ENCODE measurements around the gene SMC1A.
"Not testable (repeated sequence)": the region's sequence is repeated elsewhere in the genome, so short reads cannot be mapped to it uniquely, and the experiment has no call there.

SMC1A gene

DNA sequence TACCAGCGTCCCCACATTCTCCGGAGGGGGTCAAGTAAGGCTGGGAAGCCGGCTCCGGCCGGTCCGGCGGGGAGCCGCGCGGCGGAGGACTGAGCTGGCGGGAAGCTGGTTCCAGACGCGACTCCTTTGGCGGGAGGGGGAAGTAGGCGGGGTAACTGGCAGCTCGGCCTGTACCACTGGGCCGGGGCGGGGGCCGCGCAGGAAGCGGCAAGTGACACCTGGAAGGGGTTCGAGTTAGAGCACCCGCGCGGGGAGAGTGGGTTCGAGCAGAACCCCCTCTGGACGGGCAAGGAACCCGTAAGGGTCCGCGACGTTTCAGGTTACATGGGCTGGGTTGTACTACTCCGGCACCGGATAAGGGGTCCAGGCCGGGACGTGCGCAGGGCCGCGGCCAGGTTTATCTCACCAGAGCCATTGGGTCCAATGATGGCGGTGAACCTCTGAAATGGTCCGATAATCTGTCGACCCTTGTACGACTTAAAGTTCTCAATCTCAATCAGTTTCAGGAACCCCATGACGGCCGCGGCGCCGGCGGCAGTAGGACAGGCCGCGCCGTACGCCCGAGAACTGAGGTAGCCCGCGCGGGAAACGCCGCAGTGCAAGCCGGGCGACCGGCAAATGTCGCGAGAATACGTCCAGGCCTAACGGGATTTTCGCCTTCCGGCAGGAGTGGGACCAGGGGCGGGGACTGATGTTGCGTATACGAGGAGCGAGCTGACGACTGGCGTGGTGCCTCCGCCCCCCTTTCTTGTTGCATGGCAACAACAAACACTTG is at the start of gene SMC1A:
Gene SMC1A, minus strand, starts transcription at position 569 of the 775 bp plus-strand sequence. Its CDS starts 54 bp downstream, at position 515.
- DNase-seq (ENCODE audit: low read depth): peak; percentile 96

GRCh38 chrX:53471346-53471745 is 48.9 kb upstream of the SMC1A start:
- DNase-seq (ENCODE audit: low read depth): no peak

DNA sequence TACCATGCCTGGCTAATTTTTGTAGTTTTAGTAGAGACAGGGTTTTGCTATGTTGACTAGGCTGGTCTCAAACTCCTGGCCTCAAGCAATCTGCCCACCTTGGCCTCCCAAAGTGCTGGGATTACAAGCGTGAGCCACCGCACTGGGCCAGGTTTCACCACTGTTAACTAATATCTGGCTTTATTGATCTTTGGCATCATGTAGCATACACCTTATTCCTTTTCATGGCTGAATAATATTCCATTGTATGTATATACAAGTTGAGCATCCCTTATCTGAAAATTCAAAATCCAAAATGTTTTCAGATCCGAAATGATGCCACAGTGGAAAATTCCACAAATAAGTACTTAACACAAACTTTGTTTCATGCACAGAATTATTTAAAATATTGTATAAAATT is 46.2 kb upstream of the SMC1A start:
- not testable (repeated sequence) for DNase-seq (ENCODE audit: low read depth)

GRCh38 chrX:53458082-53458481 is 35.6 kb upstream of the SMC1A start:
- no peak for DNase-seq (ENCODE audit: low read depth)

GRCh38 chrX:53456254-53456653 is 33.8 kb upstream of the SMC1A start:
- DNase-seq (ENCODE audit: low read depth): no peak

DNA sequence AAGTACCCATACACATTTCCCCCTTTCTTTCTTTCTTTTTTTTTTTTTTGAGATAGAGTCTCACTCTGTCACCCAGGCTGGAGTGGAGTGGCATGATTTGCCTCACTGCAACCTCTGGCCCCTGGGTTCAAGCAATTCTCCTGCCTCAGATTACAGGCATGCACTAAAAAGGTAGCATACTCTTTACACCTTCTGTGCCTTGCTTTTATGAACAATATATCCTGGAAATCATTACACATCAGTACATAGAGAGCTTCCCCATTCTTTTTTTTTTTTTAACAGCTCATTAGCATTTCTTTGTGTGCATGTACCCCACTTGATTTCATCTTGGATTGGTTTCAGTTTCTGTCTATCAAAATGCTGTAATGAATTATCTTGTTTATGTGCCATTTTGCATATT is 30.4 kb upstream of the SMC1A start:
- DNase-seq (ENCODE audit: low read depth): no peak

- DNase-seq (ENCODE audit: low read depth): no peak
These were observed 27.2 kb upstream of the SMC1A start for GRCh38 chrX:53449632-53450031.

- DNase-seq (ENCODE audit: low read depth): no peak
These were observed 25.0 kb upstream of the SMC1A start for GRCh38 chrX:53447441-53447840.

GRCh38 chrX:53445977-53446376 is 23.5 kb upstream of the SMC1A start:
- no peak for DNase-seq (ENCODE audit: low read depth)

GRCh38 chrX:53442322-53442631 is 19.8 kb upstream of the SMC1A start:
- no peak for DNase-seq (ENCODE audit: low read depth)

GRCh38 chrX:53441531-53442321 is 19.3 kb upstream of the SMC1A start:
- peak; percentile 61 for DNase-seq (ENCODE audit: low read depth)

DNA sequence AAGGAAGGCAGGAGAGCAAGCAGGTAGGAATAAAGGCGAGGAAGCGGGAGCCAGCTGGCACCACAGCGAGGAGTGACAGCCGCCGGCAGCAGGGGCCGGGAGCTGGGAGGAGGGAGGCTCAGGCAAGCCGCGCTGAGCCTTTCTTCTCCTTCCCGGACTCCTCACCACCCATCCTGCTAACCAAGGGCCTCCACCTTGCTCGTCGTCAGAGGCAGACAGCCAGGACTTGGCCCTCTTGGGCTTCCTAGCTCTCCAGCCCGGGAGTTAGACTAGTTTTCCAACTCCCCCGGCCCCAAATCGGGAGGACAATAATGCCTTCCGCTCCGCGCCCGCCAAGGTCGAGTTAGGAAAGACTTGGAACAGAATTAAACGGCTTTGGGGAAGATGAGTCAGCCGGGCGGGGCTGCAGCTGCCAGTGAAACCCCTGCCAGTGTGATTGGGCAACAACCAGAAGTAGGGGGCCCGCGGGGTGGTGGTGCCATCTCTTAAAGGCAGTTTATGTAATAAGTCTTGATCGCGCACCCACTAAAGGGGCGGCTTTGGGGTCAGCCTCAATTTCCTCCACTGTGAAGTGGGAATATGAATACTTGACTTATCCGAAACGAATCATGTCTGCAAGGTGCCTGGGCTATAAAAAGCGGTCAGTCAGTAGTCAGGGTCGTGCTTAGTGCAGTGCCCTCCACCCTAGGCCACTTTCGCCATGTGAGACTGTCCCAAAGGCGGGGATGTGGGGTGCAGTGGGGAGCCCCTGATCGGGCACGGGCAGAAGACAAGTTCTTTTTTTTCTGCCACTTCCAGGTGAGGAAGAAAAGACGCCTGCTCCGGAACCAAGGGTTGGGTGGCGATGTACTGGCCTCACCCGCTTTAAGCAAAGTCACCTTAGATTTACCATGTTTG is 18.4 kb upstream of the SMC1A start:
- DNase-seq (ENCODE audit: low read depth): no peak

DNA sequence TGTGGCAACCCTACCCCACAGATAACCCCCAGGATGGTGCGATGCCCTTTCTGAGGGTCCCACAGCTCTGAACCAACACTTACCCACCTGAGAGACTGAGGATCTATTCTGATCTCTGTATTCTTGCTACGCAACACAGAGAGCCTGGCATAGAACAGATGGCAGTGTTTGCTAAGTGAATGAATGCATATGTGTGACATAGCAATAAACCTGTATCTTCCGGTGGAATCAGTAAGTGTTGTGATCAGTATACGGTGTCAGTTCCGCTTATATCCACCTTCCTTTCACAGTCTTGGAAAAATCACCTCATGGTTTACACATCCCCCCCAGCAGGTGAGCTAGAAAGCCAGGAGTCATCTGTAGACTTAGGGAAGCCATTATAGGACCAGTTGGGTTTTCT is 17.6 kb upstream of the SMC1A start:
- no peak for DNase-seq (ENCODE audit: low read depth)

- no peak for DNase-seq (ENCODE audit: low read depth)
These were observed 16.4 kb upstream of the SMC1A start for GRCh38 chrX:53438832-53439230.

GRCh38 chrX:53438174-53438831 is 15.8 kb upstream of the SMC1A start:
- no peak for DNase-seq (ENCODE audit: low read depth)

- no peak for DNase-seq (ENCODE audit: low read depth)
These were observed 14.8 kb upstream of the SMC1A start for GRCh38 chrX:53437206-53437605.

- DNase-seq (ENCODE audit: low read depth): no peak
These were observed 13.5 kb upstream of the SMC1A start for GRCh38 chrX:53435997-53436396.

DNA sequence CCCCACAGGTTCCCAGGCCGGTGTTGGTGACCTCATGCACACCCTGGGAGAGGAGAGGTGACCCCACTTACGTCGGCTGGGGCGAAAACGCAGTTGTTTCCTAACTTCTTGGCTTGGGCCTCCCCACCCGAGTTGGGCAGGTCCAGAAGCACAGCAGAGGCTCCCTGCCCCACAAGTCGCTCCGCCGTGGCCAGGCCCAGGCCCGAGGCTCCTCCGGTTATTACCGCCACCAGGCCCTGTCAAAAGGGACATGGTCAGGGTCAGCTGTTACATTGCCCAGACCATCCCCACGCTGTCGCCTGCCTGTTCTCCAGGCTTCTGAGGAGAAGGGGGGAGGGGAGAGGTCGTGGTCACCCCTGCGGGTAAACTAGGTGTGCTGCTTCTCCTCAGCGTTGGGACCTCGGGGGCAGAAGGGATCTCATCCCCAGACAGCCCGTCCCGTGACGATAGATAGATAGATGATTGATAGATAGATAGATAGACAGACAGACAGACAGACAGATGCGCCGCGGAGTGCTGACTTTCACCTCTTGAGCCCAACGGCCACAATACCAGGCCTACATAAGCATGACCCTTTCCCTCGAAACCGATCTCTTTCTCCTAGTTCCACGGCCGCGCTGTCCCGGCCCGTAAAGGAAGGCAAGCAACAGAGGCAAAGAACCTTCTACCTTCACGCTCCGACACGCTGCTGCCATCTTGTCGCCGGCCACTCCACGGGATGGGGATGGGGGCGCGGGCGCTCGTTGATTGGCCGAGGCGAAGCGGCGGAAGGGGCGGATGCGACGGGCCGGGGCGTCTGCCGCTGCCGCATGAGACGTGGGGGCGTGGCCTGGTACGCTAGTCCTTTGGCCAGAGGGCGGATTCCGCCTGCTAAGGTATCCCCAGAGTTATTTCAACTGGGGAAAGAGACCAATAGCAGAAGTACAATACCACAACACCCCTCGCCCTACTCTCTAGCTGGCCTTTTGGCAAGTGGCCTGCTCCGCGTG is 11.5 kb upstream of the SMC1A start, which contains the start of gene HSD17B10:
Gene HSD17B10, minus strand, starts transcription at position 720 of the 989 bp plus-strand sequence. Its CDS starts 25 bp downstream, at position 695.
- DNase-seq (ENCODE audit: low read depth): peak; percentile 82

GRCh38 chrX:53430231-53430630 is 7.8 kb upstream of the SMC1A start:
- DNase-seq (ENCODE audit: low read depth): no peak

DNA sequence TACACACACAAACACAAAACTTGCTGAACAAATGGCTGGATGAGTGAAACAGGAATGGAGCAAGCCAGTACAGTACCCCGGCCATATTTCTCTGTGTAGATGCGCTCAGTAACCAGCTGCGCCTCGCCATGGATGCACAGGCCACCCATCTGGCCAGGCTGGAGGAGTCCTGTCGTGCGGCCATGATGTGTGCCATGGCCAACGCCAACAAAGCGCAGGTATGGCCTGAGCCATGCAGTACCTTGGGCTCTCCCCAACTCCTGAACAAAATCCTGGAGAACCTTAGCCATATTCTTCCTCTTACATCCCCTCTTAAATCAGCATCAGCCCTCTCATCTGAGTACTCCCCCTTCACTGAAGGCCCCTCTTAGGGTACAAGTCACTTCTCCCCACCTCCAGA is 7.3 kb upstream of the SMC1A start:
- no peak for DNase-seq (ENCODE audit: low read depth)

Data from stimulated activated CD8-positive, alpha-beta memory T cell treated with anti-CD3 and anti-CD28 coated beads, Interleukin-4, amount 100 ng/mL, for 24 hours (primary cell).